Measurements from ENCODE around the gene RAB38.

RAB38 gene

DNA sequence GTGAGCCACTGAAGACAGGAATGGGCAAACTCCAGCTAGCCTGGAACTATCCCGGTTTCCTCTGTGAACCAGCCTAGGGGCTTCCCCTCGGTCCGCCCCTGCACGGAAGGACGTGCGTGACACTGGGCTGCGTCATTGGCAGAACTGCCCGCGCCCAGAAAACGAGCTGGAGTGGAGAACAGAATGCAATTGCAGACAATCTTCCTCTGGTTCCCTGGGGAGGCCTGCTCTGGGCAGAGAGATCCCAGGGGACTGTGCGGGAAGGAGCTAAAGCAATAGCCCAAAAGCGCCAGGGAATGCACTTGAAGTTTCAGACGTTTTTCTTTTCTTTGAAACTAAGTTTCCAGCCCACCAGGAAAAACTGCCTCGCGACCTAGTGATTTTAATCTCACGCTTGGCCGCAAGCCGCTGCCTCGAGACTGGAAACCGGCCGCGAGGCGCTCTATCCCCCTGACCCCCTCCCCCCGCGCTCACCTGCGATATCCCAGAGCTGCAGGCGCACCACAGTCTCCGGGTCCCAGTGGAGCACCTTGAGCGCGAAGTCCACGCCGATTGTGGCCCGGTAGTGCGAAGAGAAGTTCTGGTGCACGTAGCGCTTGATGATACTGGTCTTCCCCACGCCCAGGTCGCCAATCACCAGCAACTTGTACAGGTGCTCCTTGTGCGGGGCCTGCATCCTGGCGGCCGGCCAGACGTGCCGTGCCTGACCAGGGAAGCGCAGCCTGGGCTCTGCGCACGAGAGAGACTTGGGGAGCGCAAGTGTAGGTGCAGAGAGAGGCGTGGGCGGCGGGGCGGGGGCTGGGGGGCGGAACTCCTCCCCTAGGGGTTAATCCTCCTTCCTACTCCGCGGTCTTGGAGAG, at the start of gene RAB38:
RAB38 (minus strand) TSS at position 735 of the 860 bp plus-strand sequence; CDS start at position 676, 59 bp downstream.
- peak; percentile 0 to 10 for DNase-seq

DNA sequence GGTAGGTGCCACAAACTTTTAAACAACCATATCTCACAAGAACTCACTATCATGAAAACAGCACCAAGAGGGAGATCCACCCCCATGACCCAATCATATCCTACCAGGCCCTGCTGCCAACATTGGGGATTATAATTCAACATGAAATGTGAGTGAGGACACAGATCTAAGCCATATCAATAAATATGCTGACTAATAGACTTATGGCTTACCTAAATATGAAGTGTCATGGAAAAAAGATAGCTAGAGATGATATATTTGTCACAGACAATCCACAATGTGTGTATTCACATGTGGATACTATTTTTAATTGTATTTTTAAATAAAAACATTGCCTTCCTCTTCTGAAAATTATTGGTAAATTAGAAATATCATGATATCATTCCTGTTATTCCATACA, 38.2 kb upstream of the RAB38 start:
- no peak for DNase-seq

DNA sequence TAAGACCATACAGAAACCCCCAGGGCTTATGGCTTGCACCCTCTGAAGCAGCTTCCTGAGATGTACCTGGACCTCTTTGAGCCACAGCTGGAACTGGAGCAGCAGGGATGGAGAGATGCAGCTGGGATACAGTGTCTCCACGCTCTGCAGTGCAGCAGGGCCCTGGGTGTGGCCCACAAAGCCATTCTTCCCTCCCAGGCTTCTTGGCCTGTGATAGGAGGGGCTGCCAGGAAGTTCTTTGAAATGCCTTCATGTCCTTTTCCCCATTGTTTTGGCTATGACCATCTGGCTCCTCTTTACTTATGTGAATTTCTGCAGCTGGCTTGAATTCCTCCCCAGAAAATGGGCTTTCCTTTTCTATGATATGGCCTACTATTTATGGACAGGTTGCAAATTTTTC, 37.1 kb upstream of the RAB38 start:
- no peak for DNase-seq

DNA sequence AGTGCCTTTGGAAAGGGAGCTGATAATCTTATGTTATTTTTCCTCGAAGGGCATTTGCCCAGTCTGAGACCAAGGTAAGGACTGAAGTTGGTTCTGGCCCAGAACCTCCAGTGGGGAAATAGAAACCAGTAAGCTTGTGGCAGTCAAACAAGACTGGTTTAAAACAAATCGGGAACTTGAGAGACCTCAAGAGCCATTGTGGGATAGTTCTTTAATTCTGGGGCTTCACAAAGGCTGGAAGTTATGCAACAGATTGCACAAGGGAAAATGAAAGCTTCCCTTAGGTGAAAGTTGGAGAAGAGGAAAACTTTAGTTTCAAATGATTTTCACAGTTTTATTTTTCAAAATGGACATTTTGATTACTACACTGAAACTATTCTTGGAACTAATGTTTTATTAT, 33.5 kb upstream of the RAB38 start:
- DNase-seq: no peak

DNA sequence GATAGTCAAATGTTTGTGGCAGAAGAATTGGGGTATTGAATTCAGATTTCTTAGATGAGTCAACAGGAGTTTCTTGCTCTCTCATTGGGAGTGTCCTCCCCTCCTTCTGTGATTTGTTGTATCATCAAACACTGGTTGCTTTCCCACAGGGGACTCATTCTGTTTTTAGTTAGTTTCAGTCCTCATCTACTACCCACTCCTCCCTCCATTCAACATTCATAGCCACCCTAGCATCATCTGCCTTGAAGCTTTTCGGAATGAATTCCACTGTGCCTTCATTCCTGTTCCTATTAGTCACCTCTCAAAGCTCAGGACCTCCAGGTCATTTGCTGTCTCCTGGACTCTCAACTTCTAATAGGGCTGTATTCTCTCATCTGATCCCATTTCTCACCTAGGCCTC, 31.5 kb upstream of the RAB38 start:
- no peak for DNase-seq

DNA sequence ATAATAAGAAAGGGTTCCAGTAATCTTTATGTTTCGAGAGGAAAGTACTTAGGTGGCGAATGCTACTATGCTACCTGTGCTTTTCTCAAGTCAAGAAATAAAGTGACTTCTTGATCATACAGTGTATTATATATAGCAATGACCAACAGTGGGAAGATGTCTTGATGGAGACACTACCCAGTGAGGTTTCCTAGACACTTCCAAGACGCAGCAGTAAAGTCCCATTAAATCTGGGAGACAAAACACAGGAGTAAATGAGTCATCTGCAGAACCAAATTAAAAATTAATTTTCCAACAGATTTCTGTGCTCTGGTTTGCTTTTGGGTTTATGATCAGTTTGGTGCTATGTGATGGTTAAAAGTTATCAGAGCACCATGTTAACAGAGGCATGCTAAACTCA, 29.1 kb upstream of the RAB38 start:
- no peak for DNase-seq

DNA sequence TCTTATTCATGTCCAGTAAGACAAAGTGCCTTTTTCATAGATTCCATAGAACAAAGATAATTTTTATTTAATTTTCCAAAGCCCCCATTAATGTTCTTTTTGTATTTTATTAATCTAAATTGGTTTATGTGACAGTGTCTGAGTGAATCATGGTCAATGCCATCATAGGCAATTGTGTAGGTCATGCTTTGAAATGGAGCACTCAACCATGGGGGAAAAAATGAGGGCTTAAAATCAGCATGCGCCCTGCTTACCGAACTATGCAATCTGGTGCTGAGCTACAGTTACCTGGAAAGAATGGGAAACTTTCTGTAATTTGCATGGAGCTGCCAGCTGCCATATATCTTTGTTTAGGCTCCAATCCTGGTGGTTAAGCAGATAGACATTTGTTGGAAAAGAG, 28.4 kb upstream of the RAB38 start:
- no peak for DNase-seq

DNA sequence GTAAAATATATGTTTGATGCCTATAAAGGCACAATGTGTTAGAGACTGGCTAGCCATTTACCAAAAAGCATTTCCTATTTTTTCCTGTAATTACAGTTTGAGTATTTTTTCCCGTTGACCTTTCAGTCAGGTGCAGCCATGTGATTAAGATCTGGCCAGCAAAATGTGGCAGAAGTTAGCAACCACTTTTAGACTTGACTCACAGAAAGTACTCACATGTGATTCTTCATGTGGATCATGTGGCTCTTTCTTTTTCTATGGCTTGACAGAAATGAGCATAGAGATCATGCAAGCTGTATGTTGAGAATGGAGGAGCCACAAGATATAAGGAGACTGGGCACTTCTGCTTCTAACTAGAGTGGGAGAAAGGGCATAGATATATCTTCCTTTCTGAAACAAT, 27.3 kb upstream of the RAB38 start:
- no peak for DNase-seq

DNA sequence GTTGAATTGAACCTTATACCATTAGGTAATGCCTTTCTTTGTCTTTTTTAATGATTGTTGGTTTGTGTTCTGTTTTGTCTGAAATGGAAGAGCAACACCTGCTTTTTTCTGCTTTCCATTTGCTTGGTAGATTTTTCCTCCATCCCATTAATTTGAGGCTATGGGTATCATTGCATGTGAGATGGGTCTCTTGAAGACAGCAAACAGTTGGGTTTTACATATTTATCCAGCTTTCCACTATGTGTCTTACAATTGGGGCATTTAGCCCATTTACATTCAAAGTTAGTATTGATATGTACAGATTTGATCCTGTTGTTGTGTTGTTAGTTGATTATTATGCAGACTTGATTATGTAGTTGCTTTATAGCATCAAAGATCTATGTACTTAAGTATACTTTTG, 21.1 kb upstream of the RAB38 start:
- no peak for DNase-seq

DNA sequence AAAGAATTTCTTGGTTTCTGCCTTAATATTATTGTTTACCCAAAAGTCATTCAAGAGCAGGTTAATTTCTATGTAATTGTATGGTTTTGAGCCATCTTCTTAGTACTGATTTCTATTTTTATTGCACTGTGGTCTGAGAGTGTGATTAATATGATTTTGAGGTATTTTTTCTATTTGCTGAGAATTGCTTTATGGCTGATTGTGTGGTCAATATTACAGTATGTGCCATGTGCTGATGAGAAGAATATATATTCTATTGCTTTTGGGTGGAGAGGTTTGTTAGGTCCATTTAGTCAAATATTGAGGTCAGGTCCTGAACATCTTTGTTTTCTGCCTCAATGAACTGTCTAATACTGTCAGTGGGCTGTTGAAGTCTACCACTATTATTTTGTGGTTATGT, 20.7 kb upstream of the RAB38 start:
- no peak for DNase-seq

DNA sequence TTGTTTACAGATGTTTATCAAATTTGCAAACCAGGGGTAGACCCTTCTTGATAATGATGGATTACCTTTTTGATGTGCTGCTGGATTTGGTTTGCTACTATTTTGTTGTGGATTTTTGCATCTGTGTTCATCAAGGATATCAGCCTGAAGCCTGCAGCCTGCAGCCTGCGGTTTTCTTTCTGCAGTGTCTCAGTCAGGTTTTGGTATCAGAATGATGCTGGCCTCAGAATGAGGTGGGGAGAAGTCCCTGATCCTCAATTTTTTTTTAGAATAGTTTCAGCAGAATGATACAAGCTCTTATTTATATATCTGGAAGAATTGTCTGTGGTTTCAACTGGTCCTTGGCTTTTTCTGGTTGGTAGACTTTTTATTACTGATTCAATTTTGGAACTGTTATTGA, 19.7 kb upstream of the RAB38 start:
- no peak for DNase-seq

DNA sequence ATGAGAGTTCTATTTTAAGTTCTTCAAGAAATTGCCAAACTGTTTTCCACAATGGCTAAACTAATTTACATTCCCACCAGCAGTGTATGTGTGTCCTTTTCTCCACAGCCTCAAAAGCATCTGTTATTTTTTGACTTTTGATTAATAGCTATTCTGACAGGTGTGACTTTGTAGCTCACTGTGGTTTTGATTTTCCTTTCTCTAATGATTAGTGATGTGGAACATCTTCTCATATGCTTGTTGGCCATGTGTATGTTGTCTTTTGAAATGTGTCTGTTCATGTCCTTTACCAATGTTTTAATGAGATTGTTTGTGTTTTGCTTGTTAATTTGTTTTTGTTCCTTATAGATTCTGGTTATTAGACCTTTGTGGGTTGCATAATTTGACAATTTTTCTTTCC, 18.0 kb upstream of the RAB38 start:
- DNase-seq: no peak

DNA sequence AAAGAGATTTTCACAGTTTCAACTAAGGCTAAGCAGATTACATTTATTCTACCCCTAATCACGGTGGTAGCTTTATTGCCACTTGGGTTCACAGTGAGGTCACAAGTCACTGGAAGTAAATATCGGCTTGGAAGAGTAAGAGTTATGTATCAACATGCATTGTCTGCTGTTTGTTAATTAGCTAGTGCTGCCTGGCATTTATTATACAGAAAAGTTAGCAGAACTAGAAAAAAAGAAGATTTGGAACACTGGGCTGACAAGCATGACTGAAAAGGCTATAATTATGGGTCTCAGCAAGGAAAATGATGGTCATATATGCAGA, 13.7 kb upstream of the RAB38 start:
- no peak for DNase-seq

DNA sequence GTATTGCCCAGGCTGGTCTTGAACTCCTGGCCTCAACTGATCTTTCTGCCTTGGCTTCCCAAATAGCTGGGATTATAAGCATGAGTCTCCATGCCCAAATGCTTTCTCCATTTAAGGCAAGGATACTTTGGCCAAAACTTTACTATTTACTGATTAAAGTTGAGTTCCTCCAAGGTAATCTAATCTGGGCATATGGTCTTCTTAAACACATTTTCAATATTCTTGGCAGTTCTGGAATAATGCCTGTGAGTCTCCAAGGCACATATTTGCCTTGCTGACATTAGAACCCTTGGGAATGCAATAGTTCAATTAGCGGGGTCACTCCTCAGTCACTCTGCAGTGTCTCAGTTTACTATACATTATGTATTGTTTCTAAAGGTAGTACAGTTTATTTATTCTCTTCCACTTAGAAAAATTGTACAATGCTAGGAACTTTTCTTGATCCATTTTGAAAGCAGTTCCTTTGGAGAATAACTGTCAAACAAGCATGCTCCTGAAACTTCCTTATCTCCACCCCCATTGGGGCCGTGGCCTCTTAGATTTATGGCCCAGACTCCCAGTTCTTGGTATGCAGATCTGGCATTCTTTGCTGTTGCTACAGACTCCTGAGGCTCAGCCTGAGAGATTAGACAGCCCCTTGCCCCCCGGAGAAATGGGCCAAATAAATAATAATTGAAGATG, 13.1 kb upstream of the RAB38 start:
- DNase-seq: no peak

DNA sequence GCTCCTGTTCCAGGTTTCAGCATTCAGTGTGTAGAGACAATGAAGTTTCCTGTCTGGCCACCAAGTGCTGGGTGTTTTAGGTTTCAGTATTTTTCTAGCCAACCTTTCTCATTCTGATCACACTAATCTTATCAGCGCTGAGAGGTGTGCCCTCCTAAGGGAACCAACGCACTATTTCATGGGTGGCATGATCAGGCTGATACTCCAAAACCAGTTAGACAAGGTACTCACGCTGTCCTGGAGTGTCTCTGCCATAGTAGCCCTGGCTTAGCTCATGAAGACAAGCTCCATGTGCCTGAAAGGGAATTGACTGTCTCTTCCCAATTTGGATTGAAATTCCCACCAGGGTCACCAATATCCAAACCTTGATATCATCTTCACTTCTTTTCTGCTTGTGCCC, 8.0 kb upstream of the RAB38 start:
- no peak for DNase-seq

DNA sequence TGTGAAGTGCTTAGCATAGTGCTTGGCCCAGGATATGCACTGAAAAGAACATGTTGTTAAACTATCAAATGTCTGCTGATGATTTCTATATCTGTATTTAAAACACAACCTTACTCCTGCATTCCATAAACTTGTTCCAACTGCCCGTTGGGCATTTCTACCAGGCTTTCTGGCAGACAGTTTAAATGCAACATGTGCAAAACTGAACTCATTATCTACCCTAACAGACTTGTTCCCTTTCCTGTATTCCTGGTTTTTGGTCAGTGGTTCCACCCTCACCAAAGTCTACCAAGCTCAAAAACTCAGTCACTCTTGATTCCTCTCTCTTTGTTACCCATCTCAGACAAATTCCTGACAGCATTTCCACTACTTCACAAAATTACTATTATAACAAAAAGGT, 6.5 kb upstream of the RAB38 start:
- no peak for DNase-seq

DNA sequence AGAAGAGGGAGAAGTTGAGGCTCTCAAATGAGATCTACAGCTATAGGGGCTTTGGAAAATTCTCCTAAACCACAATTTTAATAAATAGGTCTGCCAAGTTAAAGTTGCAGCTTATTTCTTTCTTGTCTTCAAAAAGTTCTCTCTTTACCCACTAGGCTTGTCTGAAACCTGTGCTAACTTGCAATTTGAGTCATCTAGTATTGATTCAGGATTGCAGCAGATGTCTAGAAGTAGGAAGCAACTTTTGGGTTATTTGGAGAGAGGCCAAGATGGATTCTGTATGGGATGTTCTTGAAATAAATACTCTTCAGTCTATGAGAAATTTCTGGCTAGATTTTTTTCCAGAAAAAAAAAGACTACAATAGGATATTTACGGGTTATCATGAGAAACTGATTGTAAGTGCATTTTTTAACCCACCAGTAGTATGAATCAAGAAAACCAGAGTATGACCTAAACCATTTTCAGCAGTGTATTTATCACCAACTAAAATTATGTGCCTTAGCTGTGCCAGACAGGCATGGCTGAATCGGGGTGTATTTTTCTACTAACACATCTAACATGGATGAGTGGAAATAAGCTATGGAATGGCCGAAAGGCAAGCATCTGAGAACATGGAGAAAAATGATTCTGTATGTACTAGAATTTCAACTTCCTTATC, 4.9 kb upstream of the RAB38 start:
- DNase-seq: no peak

DNA sequence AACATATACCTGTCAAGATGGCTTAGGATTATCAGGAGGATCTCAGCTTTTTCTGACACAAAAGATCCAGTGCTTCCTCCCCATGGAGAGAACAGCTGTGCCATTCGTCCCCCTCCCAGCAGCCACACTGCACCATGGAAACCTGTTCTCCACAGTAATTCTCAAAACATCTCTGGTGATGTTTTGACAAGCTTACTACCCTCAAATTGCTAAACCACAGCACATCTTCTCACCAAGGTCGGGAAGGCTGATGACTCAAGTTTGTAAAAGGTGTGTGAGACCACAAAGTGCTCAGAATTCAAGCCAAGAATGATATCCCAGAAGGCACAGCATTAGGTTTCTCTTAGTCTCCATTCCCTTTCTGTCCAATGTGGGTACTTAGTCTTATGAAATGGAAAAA, 3.9 kb upstream of the RAB38 start:
- DNase-seq: no peak

DNA sequence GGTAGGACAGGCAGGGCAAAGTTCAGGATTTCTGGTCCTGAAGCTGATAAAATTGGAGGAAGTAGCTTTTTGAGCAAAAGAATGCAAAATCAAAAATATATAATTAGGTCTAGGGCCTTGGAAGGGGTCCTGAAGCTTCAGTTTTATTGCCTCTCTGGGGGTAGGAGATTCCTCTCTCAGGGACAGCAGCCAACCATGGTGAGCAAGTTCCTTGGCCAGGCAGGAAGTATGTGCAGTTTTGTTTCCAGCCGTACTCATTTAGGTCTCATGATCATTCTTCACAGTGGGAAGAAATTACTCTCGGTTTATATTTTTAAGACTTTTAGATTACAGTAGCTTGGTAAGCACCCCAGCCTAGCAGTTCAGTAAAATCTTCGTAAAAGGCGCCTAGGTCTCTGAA, 2.9 kb upstream of the RAB38 start:
- no peak for DNase-seq

DNA sequence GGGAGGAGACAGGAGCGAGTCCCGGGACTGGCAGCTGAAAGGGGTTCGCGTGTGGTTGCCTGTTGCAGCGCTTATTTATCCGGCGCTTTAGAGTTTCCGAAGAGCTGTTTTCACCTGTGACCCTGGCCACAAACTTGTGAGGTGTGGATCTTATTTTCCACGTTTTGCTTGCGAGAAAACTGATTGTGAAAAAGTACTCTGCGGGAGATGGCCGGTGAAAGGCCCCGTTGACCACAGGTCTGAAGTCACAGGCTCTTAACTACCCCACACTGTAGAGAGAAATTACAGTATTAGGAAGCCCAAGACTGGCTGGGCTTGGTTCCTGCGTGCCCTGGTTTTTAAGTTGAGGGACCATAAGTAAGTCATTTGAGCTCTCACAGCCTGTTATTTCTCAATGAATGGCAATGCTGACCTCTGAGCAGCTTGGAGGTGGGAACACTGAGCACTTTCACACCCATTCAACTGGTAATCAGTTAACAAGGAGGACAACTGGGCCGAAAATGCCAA, 379 bp upstream of the RAB38 start:
- DNase-seq: no peak

DNA sequence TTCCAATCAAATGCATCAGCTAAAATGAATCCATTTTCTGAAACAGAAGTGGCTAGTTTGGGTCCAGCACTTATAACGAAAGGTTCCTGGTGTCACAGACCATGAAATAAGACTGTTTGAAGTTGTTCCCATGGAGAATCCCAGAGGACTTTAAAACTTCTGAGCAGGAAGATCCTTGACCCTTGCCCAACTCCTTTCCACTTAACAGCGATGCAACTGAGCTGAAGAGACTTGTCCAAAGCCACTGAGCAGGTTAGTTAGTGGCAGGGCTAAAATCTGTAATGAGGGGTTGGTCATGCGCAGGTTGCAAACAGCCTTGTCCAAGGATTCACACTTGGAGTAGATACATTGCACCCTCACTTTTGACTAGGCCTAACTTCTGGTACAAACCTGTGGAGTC, 1.3 kb downstream of the RAB38 start:
- DNase-seq: no peak

DNA sequence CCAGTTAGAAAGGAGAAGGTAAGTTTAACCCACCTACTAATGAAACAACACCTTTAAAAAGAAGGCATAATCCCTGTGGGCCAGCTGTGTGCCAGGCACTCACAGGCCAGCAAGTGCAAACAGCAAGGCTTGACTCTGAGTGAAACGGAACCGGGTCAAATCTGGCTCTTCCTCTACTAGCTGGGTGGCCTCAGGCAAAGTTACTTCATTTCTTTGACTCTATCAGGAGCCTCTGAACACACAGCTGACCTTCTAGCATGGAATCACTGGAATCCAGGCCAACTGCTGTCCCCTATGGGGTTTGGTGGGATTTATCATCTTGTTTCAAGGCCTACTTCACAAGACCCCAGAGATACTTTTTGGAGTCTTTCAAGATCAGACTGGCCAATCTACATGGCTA, 3.3 kb downstream of the RAB38 start:
- DNase-seq: no peak

DNA sequence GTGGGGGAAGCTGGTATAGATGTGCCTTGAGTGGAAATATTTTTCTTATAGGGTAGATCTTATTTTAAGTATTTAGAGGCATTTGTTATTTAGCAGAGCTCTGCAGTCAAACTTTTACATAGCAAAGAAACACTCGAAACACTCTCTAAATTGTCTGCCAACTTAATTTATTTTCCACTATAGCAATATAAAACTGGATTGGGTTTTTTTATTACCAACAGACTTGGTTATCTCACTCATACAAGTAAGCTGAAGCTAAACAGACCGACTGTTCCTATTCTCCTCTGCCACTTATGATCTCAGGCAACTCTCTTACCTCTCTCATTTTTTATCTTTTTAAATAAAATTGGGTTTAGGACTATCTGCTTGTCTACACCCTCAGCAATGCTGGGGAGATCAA, 4.6 kb downstream of the RAB38 start:
- DNase-seq: no peak

DNA sequence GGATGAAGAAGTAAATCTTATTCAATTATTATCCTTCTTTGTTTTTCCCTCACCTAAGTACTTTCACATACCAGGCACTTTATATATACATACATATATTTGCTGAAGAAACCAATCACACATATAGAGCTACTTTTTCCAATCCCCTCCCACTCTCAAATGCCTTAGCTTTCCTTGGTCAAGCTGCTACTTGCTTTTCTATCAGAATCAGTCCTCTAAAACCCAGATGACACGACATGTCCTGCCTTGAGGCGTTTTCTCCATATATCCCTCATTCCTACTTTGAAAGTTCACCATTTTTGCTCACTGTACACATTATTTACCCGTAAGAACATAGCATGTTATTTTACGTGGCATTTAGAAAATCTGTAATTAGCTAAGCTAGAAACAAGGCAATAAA, 5.4 kb downstream of the RAB38 start:
- no peak for DNase-seq

Data from NCI-H187 (cell line).